SKM-1 (cell line): ENCODE data around the gene PLCB4.

Experiments used
- DNase-seq: peaks from one replicate; lab custom pipeline; 2025; ENCODE audit not compliant: unreplicated experiment; lab: John Stamatoyannopoulos, UW

Gene PLCB4

DNA sequence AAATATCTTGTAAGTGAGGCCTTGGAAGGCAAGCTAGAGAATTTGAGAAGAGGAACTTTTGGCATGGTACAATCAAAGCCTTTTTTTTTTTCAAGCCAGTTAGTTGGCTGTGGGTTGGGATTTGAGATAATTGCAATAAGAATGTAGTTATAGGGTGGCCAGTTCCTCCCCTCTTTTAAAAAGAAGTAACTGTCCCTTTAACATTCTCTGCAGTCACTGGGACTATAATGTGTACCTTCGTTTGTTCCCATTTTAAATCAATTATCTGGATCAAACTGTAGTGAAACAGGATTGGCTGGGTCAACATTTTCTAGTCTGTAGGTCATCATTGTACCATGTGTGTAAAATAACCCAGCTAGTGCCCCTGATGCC is 233.2 kb downstream of the PLCB4 start:
- DNase-seq = no peak

GRCh38 chr20:9306521-9306920 is 237.6 kb downstream of the PLCB4 start:
- DNase-seq = no peak

DNA sequence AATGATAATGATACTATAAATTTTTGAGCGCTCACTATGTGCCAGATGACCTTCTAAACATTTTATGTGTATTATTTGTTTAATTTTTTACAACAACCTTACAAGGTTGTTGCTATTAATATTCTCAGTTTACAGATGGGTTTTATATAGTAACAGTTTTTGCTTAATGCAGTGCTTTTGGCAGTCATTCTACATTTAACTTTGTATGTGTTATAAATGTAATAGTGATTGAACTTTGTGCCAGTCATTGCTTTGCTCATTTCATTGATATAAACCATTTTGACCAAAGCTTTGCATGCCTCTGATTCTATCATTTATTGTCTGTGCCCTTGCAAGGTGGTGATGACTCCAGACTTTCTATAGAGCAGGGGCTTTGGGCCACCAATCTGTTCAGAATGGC is 239.2 kb downstream of the PLCB4 start:
- no peak for DNase-seq

DNA sequence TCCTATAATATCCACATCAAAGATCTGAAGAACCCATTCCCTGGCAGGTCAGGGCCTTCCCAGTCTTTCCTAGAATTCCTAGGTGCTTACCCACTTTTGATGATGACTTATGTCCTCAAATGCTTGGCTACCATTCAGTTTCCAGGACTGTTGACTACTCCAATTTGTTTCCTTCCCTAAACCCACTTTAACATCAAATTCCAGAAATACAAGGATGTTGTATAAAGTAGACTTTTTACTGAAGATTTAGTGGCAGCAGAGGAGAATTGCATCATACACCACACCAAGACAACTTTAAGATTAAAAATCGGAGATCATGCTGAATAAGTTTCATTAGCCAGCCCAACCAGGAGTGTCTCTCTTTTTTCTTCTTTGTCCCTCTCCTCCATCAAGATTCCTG is 242.2 kb downstream of the PLCB4 start:
- DNase-seq = no peak

DNA sequence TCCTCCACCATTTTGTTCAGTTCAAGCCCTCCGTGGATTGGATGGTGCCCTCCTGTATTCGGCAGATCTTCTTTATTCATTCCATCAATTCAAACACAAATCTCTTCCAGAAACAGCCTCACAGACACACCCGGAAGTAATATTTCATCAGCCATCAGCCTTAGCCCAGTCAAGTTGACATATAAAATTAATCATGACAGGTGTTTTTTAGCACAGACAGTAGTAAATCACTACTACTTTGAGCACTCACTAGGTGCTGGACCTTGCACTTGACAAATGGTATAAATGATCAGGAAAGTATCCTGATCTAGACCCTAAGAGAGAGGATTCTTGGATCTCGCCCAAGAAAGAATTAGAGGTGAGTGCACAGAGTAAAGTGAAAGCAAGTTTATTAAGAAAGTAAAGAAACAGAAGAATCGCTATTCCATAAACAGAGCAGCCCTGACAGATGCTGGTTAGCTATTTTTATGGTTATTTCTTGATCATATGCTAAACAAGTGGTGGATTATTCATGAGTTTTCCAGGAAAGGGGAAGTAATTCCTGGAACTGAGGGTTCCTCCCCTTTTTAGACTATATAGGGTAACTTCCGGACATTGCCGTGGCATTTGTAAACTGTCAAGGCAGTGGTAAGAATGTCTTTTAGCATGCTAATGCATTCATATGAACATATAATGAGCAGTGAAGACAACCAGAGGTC is 250.9 kb downstream of the PLCB4 start:
- no peak for DNase-seq

DNA sequence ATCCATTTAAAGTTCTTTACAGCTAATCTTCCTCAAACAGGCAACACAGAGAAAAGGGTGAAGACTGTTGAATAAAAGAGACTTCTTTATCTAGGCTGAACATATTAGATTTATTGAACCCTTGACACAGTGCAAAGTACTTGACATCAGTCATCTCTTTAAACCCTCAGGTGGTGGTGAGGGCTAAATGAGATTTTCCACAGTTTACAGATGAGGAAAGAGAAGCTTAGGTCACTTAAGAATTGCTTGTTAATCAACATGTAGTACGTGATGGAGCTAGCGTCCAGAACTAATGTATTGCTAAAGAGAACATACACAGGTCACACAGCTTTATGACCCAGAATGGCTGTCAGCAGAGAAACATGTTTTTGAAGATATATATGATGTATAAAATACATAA is 252.1 kb downstream of the PLCB4 start:
- DNase-seq = no peak

DNA sequence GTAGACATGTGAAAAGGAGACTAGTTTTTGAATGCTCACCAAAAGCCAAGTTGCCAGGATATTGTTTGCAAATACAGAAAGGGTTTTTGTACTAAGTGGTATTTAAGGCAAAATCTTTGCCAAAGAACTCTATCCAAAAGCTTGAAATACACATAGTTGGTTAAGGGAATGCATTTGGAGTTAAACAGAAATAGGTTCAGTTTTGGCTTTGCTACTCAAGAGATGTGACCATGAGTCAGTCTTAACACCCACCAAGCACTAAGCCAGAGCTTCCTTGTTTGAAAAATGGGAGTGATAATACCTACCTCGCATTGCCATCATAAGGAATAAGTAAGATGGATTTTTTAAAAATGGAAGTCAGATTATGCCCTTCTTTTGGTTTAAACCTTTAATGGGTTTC is 253.8 kb downstream of the PLCB4 start:
- no peak for DNase-seq

- DNase-seq = no peak
Observed at GRCh38 chr20:9323622-9324021, 254.7 kb downstream of the PLCB4 start.

DNA sequence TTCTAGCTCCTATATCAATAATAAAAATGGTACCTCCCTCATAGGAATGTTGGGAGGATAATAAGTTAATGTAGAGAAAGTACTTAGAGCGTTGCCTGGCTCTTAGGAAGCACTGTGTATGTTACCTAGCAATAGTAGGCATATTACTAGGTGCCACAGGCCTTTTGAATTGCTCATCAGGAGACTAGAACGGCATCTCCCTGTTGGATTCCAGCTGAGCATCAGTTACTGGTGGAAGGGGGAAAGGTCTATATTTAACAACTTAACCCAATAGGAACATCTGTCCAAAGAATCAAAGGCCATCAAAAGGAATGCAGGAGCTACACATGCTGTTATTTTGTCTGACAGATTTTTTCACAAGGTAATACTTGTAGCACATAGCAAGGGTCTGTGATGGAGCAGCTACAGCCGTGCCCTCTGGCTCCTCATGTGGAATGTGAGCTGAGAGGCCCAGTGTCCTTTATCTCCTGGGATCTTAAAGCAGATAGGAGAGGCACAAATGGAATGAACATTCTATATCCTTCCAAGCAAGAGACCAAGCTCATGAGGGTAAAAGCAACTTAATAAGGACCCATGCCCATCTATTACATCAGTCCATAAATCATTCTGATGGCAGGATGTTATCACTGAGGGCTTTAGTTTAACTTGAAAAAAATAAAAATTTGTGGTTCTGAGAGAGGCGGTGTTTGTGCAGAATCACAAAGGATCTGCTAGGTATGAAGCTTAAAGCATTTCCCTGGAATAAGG is 260.6 kb downstream of the PLCB4 start:
- no peak for DNase-seq

GRCh38 chr20:9330151-9330550 is 261.3 kb downstream of the PLCB4 start:
- no peak for DNase-seq

GRCh38 chr20:9331707-9332435 is 263.0 kb downstream of the PLCB4 start:
- DNase-seq = no peak

- no peak for DNase-seq
Observed at GRCh38 chr20:9332791-9333479, 264.0 kb downstream of the PLCB4 start.

GRCh38 chr20:9334866-9335265 is 266.0 kb downstream of the PLCB4 start:
- no peak for DNase-seq

- no peak for DNase-seq
Observed at GRCh38 chr20:9338101-9338500, 269.2 kb downstream of the PLCB4 start.

- no peak for DNase-seq
Observed at GRCh38 chr20:9339708-9340107, 270.8 kb downstream of the PLCB4 start.

GRCh38 chr20:9342651-9343050 is 273.8 kb downstream of the PLCB4 start:
- no peak for DNase-seq

- no peak for DNase-seq
Observed at GRCh38 chr20:9344083-9344920, 275.4 kb downstream of the PLCB4 start.

- DNase-seq = no peak
Observed at GRCh38 chr20:9348316-9348715, 279.4 kb downstream of the PLCB4 start.

DNA sequence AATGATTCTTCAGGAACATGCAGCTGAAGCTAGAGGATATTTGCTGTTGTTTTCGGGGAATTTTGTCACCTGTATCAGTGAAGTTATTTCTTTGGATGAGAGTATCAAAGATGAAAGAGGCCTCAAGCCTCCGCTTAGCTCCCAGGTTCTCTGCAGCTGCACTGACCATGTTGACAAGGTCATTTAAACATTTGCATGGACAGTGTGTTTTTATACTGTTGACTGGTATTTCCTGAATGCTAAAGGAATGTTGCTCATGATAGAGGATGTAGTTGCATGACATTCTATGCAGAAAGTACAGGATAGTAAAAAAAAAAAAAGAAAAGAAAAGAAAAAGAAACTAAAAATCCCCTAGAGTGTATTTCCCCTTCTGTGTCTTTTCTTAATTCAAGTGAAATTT is 279.9 kb downstream of the PLCB4 start:
- DNase-seq = no peak

DNA sequence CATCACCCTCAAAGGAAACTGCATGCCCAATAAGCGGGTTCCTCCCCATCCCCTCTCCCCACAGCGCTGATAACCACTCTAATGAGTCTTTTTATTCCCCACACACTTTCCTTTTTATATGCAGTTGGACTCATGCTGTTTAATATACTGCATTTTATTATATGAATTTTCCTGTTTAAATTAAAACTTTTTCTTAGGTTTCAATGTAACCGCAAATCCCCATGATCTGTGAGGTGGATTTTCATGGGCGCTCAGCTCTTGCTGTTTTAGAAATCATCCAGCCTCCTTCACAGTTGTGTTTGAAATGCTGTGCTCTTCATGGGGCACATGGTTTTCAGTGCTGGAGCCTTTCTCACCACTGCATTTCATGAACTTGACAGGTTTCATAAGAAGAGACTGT is 280.4 kb downstream of the PLCB4 start:
- DNase-seq = no peak

DNA sequence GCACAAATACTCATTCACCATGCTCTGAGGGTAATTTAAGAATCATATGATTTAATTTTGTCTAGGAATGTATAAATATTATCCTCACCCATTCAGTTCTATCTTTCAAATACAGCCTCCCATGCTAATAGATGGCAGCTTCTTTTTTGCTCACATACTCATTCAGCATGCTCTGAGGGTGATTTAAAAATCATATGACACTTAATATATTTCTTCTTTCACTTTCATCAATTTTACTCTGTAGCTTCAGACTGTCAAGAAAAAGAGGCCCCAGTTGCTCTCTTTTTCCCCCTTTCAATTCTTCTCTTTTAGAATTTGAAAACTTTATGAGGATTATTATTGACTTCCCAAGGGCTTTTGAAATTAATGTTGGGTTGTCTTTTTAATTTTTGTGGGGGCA is 283.9 kb downstream of the PLCB4 start:
- no peak for DNase-seq
